HEK293T (cell line): ENCODE measurements around the gene ZNF692.

ENCODE experiments used
- FOXK2 ChIP-seq: fragments of 450-650 bp; IDR thresholded peaks from 2 replicates; pipeline ENCODE4 v1.6.1; 2016; ENCODE audit warnings: mild to moderate bottlenecking
- SP1 ChIP-seq: fragments of 450-650 bp; IDR thresholded peaks from 2 replicates; pipeline ENCODE4 v1.6.1; 2017

DNA sequence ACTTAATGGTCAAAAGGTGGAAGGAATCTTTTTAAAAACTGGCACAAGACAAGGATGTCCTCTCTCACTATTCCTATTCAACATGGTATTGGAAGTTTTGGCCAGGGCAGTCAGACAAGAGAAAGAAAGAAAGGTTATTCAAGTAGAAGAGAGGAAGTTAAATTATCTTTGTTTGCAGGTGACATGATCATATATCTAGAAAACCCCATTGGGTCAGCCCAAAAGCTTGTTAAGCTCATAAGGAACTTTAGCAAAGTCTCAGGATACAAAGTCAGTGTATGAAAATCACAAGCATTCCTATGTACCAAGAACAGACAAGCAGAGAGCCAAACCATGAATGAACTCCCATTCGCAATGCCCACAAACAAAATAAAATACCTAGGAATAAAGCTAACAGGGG, 41.8 kb upstream of the ZNF692 start:
- TF ChIP-seq SP1 (no peak), FOXK2 (no peak)
